SIG-M5 treated with dmso at 0.1 percent for 504 hours (cell line): ENCODE measurements around the gene EZH1.
A peak's percentile ranks its signal among the peaks of the same experiment; 100 is the strongest.

ENCODE experiments used
- DNase-seq: peaks from one replicate; lab custom pipeline; 2025; ENCODE audit not compliant: unreplicated experiment; lab: John Stamatoyannopoulos, UW

EZH1 gene

GRCh38 chr17:42723636-42724035, 21.2 kb downstream of the EZH1 start:
- DNase-seq, result no peak

GRCh38 chr17:42720996-42721583, 23.8 kb downstream of the EZH1 start:
- DNase-seq, result peak; percentile 65

- DNase-seq, result no peak
Observed at GRCh38 chr17:42709561-42709960, 35.3 kb downstream of the EZH1 start.

DNA sequence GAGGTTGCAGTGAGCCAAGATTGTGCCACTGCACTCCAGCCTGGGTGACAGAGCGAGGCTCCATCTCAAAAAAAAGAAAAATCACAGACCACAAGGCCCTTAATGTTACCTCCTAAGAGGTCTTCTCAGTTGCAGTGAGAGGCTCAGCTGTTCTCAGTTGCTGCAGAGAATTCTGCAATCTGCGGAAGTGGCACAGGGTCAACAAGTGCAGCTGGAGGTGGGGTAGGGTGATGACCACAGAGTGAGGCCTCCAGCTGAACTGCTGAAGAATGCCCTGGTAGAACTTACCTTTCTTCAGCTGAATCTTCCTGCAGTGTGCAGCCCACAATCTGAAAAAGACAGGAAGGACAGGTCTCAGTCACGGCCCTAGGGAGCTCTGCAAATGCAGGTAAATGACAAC, 36.3 kb downstream of the EZH1 start:
- no peak for DNase-seq

- no peak for DNase-seq
Observed at GRCh38 chr17:42706732-42707131, 38.1 kb downstream of the EZH1 start.

DNA sequence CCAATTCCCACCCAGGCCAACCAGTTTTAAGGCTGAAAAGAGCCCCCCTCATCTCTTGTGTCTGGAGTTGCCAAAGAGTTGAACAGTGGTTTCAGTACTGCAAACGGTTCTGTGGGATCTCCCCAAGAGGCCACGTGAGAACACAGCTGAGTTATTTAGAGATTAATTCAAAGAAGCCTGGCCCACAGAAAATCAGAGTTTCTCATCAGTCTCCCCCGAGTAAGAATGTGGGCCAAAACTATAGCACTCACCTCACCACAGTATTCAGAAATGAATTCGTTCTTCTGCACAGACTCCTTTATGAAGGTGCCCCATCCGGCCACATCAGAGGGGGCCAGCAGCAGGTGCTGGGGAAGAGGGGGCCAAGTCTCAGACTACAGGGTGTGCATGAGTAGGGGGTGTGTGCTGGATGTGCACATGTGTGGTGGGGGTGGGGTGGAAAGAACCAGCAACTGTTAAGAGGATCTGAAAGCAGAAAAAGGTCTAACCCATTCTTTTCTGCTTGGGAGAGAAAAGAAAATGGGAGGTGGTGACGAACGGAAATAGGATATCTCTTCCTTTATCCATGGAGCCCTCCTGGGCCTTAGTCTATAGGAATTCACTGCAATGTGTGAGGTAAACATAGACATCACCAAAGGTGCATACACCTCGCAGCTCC, 39.9 kb downstream of the EZH1 start:
- DNase-seq, result no peak

DNA sequence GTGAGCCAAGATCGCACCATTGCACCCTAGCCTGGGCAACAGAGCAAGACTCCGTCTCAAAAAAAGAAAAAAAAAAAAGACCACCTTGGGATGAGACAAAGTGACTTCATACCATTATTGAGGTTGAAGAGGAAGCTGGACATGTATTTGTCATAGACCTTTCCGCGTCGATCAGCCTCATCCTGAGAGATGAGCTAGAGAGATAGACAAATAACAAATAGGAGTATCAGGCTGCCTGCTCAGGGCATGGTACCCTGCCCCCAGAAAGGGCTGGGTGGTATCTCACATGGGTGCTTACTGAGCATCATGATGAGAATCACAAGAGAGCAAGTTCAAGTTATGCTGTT, 40.4 kb downstream of the EZH1 start:
- no peak for DNase-seq

DNA sequence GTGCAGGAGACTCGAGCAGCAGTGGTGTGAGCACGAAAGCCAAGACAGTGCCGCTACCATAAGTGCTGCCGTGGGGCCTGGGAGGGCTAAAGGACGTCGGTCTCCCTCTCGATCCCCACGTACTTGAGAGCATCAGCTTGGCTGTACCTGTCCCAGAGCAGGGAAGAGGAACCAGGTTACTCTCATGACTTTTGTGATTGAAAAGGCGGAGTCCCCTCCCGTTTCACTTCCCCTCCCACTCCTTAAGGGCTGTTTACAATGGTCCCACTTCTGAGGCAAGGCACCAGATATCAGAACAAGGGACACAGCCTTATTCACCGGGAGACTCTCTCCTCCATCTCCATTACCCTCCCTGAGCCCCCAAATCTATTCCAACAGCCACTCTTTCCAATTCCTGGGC, 42.4 kb downstream of the EZH1 start:
- DNase-seq, result no peak

GRCh38 chr17:42700586-42701289, 44.1 kb downstream of the EZH1 start:
- DNase-seq, result no peak

GRCh38 chr17:42699415-42699740, 45.5 kb downstream of the EZH1 start:
- no peak for DNase-seq

DNA sequence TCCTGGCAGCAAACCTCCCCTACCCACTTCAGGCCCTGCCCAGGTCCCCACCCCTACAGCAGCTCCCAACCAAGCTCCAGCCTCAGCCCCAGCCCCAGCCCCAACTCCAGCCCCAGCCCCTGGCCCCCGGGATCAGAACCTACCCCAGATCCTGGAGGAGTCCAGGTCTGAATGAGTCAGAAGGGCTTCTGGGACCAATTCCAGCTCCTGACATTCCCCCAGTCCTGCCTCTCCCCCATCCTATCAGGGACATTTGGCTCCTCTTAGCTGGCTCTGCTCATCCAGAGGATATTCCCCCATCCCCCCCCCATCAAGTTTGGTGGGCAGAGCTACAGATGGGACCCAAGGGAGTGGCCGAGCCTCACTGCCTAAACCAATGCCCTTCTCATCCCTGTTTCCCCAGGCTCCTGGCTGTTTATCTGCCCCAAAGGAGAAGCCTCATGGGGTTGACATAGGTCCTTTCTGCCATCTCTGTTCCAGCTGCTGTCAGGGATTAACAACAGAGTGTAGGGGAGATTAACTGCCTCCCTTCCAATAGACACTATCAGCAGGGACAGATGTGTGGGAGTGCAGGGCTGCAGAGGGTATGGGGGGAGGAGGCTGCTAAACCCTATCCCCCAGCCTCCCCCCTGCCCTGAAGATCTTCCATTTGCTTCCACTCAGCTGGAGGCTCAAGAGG, 46.0 kb downstream of the EZH1 start:
- no peak for DNase-seq

- no peak for DNase-seq
Observed at GRCh38 chr17:42697108-42697811, 47.6 kb downstream of the EZH1 start.

DNA sequence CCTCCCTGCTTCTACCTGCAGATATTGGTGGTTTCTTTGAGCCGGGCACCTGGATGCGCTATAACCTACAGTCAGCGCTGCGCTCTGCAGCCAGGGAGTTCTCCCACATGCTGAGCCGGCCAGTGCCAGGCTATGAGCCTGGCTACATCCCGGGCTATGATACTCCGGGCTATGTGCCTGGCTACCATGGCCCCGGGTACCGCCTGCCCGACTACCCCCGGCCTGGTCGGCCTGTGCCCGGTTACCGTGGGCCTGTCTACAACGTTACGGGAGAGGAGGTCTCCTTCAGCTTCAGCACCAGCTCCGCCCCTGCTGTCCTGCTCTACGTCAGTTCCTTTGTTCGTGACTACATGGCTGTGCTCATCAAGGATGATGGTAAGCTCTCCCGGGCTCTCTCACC, 49.3 kb downstream of the EZH1 start:
- no peak for DNase-seq

DNA sequence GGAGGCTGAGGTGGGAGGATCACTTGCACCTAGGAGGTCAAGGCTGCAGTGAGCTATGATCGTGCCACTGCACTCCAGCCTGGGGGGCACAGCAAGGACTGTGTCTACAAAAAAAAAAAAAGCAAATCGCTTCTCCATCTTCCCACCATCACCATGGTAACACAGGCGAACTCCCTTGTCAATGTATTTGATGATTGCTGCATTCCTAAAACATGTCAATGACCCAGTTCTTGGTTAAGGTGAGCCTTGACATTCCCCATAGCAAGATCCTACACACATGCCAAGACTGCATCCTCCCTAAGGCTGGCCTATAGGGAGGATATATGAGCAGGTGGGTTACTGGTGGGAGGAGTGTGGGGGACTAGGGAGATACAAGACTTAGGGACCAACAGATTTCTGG, 50.3 kb downstream of the EZH1 start:
- DNase-seq, result no peak

GRCh38 chr17:42692489-42692888, 52.4 kb downstream of the EZH1 start:
- no peak for DNase-seq

GRCh38 chr17:42691021-42691545, 53.8 kb downstream of the EZH1 start:
- no peak for DNase-seq

- no peak for DNase-seq
Observed at GRCh38 chr17:42690596-42690995, 54.2 kb downstream of the EZH1 start.

DNA sequence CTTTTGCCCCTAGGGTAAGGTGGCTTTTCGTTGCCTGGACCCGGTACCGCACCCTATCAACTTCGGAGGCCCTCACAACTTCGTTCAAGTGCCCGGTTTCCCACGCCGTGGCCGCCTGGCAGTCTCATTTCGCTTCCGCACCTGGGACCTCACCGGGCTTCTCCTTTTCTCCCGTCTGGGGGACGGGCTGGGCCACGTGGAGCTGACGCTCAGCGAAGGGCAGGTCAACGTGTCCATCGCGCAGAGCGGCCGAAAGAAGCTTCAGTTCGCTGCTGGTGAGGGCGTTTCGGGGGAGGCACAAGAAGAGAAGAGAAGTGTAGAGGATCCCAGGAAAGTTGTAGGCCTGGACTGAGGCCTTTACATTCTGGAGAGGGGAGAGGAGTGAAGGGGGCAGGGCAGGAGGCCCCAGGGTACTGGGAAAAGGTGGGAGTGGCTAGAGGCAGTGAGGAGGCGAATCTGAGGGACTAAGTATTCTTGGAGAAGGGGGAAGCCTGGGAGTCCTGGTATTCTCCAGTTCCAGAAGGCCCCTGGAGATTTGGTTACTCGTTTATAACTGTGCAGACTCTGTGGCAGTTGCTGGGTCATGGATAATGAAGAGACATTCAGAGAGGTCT, 57.0 kb downstream of the EZH1 start:
- no peak for DNase-seq

GRCh38 chr17:42686520-42687128, 58.2 kb downstream of the EZH1 start:
- DNase-seq, result no peak

DNA sequence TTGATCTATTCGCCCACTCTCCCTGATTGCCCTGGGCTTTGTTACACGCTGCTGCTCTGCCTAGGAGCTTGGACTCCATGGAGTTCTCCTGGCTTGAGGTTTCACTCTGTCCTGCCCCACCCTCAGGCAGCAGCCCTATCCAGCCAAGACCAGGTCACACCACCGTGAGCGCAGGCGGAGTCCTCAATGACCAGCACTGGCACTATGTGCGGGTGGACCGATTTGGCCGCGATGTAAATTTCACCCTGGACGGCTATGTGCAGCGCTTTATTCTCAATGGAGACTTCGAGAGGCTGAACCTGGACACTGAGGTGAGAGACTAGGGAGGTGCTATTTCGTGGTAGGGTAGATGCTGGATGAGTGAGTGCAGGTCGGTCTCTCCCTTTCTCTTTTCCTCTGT, 59.0 kb downstream of the EZH1 start:
- DNase-seq, result no peak
